Measurements from ENCODE around the gene SGK1. TPM values are rescaled to one million over a fixed set of nuclear protein-coding genes. Genes with fewer than 3 reads are reported as not detected.

Gene SGK1
- total RNA-seq, 1 donor from 2014 or later, result 15.8 TPM

- DNase-seq (ENCODE audit: low spot score), result no peak
Measured at GRCh38 chr6:134161041-134161440, 156.9 kb downstream of the SGK1 start.

GRCh38 chr6:134152767-134153485, 165.0 kb downstream of the SGK1 start:
- Histone ChIP-seq H3K79me2 (ENCODE audit: low read depth) (no peaks in the 10 kb centered on the region), H3K9me3 (ENCODE audit: low read depth) (no peaks in the 10 kb centered on the region), H2AFZ (replicated peaks) (no peak overlapping the region), H3K4me2 (no peak overlapping the region), H3K36me3 (no peaks in the 10 kb centered on the region), H3F3A (ENCODE audit: low read depth) (no peaks in the 10 kb centered on the region), H4K20me1 (ENCODE audit: low read depth) (no peaks in the 10 kb centered on the region), H3K9ac (no peak overlapping the region), H3K27me3 (peaks cover under 1% of the 10 kb centered on the region), H3K4me1 (no peaks in the 10 kb centered on the region), H3K4me3 (no peak overlapping the region), H3K27ac (no peak overlapping the region)
- TF ChIP-seq EZH2 (IDR thresholded peaks at IDR 0.05) (no peak), CTCF (IDR thresholded peaks at IDR 0.05) (no peak), EZH2phosphoT487 (IDR thresholded peaks at IDR 0.05) (no peak)
- H3K4me3 Mint-ChIP-seq, result no peak overlapping the region
- no peaks in the 10 kb centered on the region for H3K9me3 Mint-ChIP-seq
- no peaks in the 10 kb centered on the region for H3K36me3 Mint-ChIP-seq
- H3K27me3 Mint-ChIP-seq (ENCODE audit: insufficient read depth, low read depth), result no peaks in the 10 kb centered on the region
- H3K27ac Mint-ChIP-seq, result no peak overlapping the region
- no peak for DNase-seq (ENCODE audit: low spot score)
- peaks cover 12% of the 10 kb centered on the region for H3K4me1 Mint-ChIP-seq

More at GRCh38 chr6:134161041-134161440, 156.9 kb downstream of the SGK1 start:
- no peak for TF ChIP-seq EZH2 (IDR thresholded peaks at IDR 0.05)
- no peak for TF ChIP-seq CTCF (IDR thresholded peaks at IDR 0.05)
- no peak for TF ChIP-seq EZH2phosphoT487 (IDR thresholded peaks at IDR 0.05)
- H3K36me3 ChIP-seq, result no peaks in the 10 kb centered on the region
- Mint-ChIP-seq H3K36me3 (no peaks in the 10 kb centered on the region), H3K27ac (no peak overlapping the region), H3K4me1 (no peaks in the 10 kb centered on the region), H3K4me3 (no peak overlapping the region), H3K9me3 (no peaks in the 10 kb centered on the region), H3K27me3 (ENCODE audit: insufficient read depth, low read depth) (no peaks in the 10 kb centered on the region)
- H3K4me3 ChIP-seq, result no peak overlapping the region
- no peaks in the 10 kb centered on the region for H4K20me1 ChIP-seq (ENCODE audit: low read depth)
- H3K9ac ChIP-seq, result no peak overlapping the region
- H3K4me2 ChIP-seq, result no peak overlapping the region
- H2AFZ ChIP-seq (replicated peaks), result peak overlapping the region; percentile 24
- H3K27me3 ChIP-seq, result no peaks in the 10 kb centered on the region
- no peaks in the 10 kb centered on the region for H3K4me1 ChIP-seq
- no peak overlapping the region for H3K27ac ChIP-seq
- no peaks in the 10 kb centered on the region for H3K79me2 ChIP-seq (ENCODE audit: low read depth)
- H3F3A ChIP-seq (ENCODE audit: low read depth), result no peaks in the 10 kb centered on the region
- no peaks in the 10 kb centered on the region for H3K9me3 ChIP-seq (ENCODE audit: low read depth)

- Mint-ChIP-seq H3K27ac (no peak overlapping the region), H3K27me3 (ENCODE audit: insufficient read depth, low read depth) (peaks cover 6% of the 10 kb centered on the region), H3K9me3 (peaks cover 2% of the 10 kb centered on the region), H3K4me1 (peaks cover 42% of the 10 kb centered on the region), H3K36me3 (no peaks in the 10 kb centered on the region), H3K4me3 (no peak overlapping the region)
- Histone ChIP-seq H3K79me2 (ENCODE audit: low read depth) (no peaks in the 10 kb centered on the region), H3K27ac (no peak overlapping the region), H3K9me3 (ENCODE audit: low read depth) (no peaks in the 10 kb centered on the region), H3K4me2 (no peak overlapping the region), H3K4me3 (no peak overlapping the region), H2AFZ (replicated peaks) (no peak overlapping the region), H3K9ac (no peak overlapping the region), H3K27me3 (peaks cover 4% of the 10 kb centered on the region), H4K20me1 (ENCODE audit: low read depth) (peaks cover 3% of the 10 kb centered on the region), H3F3A (ENCODE audit: low read depth) (peaks cover 10% of the 10 kb centered on the region), H3K36me3 (no peaks in the 10 kb centered on the region), H3K4me1 (peaks cover 18% of the 10 kb centered on the region)
- no peak for DNase-seq (ENCODE audit: low spot score)
- TF ChIP-seq EZH2phosphoT487 (IDR thresholded peaks at IDR 0.05) (no peak), CTCF (IDR thresholded peaks at IDR 0.05) (no peak), EZH2 (IDR thresholded peaks at IDR 0.05) (no peak)
Measured at GRCh38 chr6:134148566-134148965, 169.3 kb downstream of the SGK1 start.
